GM12878 (cell line): ENCODE results near the gene FKBP15. TPM values are rescaled to one million over a fixed set of nuclear protein-coding genes. Genes with fewer than 3 reads are reported as not detected.
"Not testable (repeated sequence)": the region's sequence is repeated elsewhere in the genome, so short reads cannot be mapped to it uniquely, and the experiment has no call there.

Source experiments
- ATAC-seq: fragments of 200-7000 bp; cut with Tn5 transposase; 3 replicates; pipeline ENCODE4 v1.9.1; 2020; ENCODE audit warnings: mild to moderate bottlenecking, moderate library complexity
- BruUV-seq: library from RNA; stranded (reverse); fragments of 400-500 nt; replicated peaks from 2 replicates; lab custom pipeline; 2021; lab: Mats Ljungman, UMichigan
- CTCF ChIA-PET: fragments of 300-600 bp; sonication (Branson Sonifier 250); formaldehyde crosslinking; extraction: SDS; loops from one replicate; lab custom pipeline; 2021; ENCODE audit warnings: inconsistent platforms; lab: Yijun Ruan, JAX
- POLR2A ChIA-PET: fragments of 350-600 bp; formaldehyde crosslinking; extraction: SDS; loops from one replicate; lab custom pipeline; 2021; ENCODE audit warnings: inconsistent platforms; lab: Charles Lee
- RAD21 ChIA-PET: fragments of 300-600 bp; sonication (Branson Sonifier 250); formaldehyde crosslinking; loops from one replicate; lab custom pipeline; 2023; ENCODE audit warnings: antibody characterized with exemption; ENCODE audit not compliant: unreplicated experiment; lab: Charles Lee
- SMC1A ChIA-PET: fragments of 300-600 bp; sonication (Branson Sonifier 250); formaldehyde crosslinking; loops from one replicate; lab custom pipeline; 2023; ENCODE audit not compliant: unreplicated experiment, uncharacterized antibody; lab: Charles Lee
- DNase-seq: peaks from one replicate; pipeline ENCODE4 v3.0.0-alpha.2; 2011; ENCODE audit warnings: low read depth, low spot score
- FAIRE-seq: peaks from 3 replicates; lab custom pipeline; 2011; peaks lifted over from hg19 to GRCh38; lab: Jason Lieb, UNC
- H2AFZ ChIP-seq: 2 replicates; pipeline ENCODE4 v1.6.0; 2011; ENCODE audit warnings: low read depth, low read length, control low read depth; ENCODE audit not compliant: control insufficient read depth
- H3K27ac ChIP-seq: 2 replicates; pipeline ENCODE4 v1.5.1; 2011; ENCODE audit warnings: control low read depth; ENCODE audit not compliant: control insufficient read depth, insufficient read depth
- H3K27me3 ChIP-seq, 2 experiments: replicated peaks in 1 of 2; 2 replicates each; pipeline versions ENCODE4 v1.6.0 to v1.6.1; 2011; ENCODE audit warnings: low read length in 1 of 2; ENCODE audit not compliant: control insufficient read depth in 2 of 2, insufficient read depth in 2 of 2
- H3K36me3 ChIP-seq, 2 experiments: 2 replicates each; pipeline ENCODE4 v1.5.1; 2011; ENCODE audit warnings: low read length in 1 of 2; ENCODE audit not compliant: control insufficient read depth in 2 of 2, insufficient read depth in 2 of 2
- H3K4me1 ChIP-seq: 2 replicates; pipeline ENCODE4 v1.6.1; 2011; ENCODE audit warnings: mild to moderate bottlenecking, low read length, moderate library complexity, mixed read lengths; ENCODE audit not compliant: control insufficient read depth, insufficient read depth
- H3K4me2 ChIP-seq: 2 replicates; pipeline ENCODE4 v1.6.0; 2011; ENCODE audit warnings: control low read depth; ENCODE audit not compliant: control insufficient read depth, insufficient read depth
- H3K4me3 ChIP-seq: fragments of 200-600 bp; sonication (generic); 2 replicates; pipeline ENCODE4 v1.5.1; 2016
- H3K79me2 ChIP-seq: 2 replicates; pipeline ENCODE4 v1.6.0; 2011; ENCODE audit warnings: low read length; ENCODE audit not compliant: control insufficient read depth, insufficient read depth
- H3K9ac ChIP-seq: 2 replicates; pipeline ENCODE4 v1.8.0; 2011; ENCODE audit warnings: low read length, control low read depth, mixed read lengths; ENCODE audit not compliant: control insufficient read depth, insufficient read depth
- H3K9me3 ChIP-seq: replicated peaks from 3 replicates; pipeline ENCODE4 v1.5.1; 2011; ENCODE audit warnings: mild to moderate bottlenecking, low read length; ENCODE audit not compliant: control insufficient read depth, insufficient read depth
- H4K20me1 ChIP-seq: 2 replicates; pipeline ENCODE4 v1.6.0; 2011; ENCODE audit not compliant: control insufficient read depth, insufficient read depth
- BRCA1 ChIP-seq: IDR thresholded peaks from 2 replicates; pipeline ENCODE4 v1.6.1; 2011; ENCODE audit warnings: low read depth, low read length, improper control_type of control experiment
- CHD2 ChIP-seq: IDR thresholded peaks from 2 replicates; pipeline ENCODE4 v1.6.1; 2011; ENCODE audit warnings: low read depth, low read length, improper control_type of control experiment, borderline replicate concordance
- CREM ChIP-seq: IDR thresholded peaks from 2 replicates; pipeline ENCODE4 v1.6.1; 2014; ENCODE audit warnings: antibody characterized with exemption, low read depth
- EGR1 ChIP-seq, 2 experiments: IDR thresholded peaks; 1 replicate in 1 of 2; 2 replicates in 1 of 2; pipeline ENCODE4 v1.6.1; 2011 to 2012; ENCODE audit warnings: low read depth in 2 of 2, low read length in 2 of 2, borderline replicate concordance in 1 of 2, mild to moderate bottlenecking in 1 of 2, moderate library complexity in 1 of 2
- FOXK2 ChIP-seq: fragments of 450-650 bp; IDR thresholded peaks from 2 replicates; pipeline ENCODE4 v1.6.1; 2017; ENCODE audit warnings: mild to moderate bottlenecking, moderate library complexity
- HCFC1 ChIP-seq: fragments of 150-350 bp; IDR thresholded peaks from 2 replicates; pipeline ENCODE4 v1.6.1; 2014; ENCODE audit warnings: low read length
- NKRF ChIP-seq: fragments of 450-650 bp; conservative IDR thresholded peaks from 2 replicates; pipeline ENCODE4 v1.6.1; 2017; ENCODE audit warnings: mild to moderate bottlenecking, moderate library complexity
- SKIL ChIP-seq: fragments of 450-650 bp; IDR thresholded peaks from 2 replicates; pipeline ENCODE4 v1.6.1; 2017; ENCODE audit warnings: mild to moderate bottlenecking, low read depth, inconsistent platforms; ENCODE audit not compliant: poor library complexity, severe bottlenecking
- STAT1 ChIP-seq: fragments of 450-650 bp; conservative IDR thresholded peaks from 2 replicates; pipeline ENCODE4 v1.6.1; 2014; ENCODE audit warnings: antibody characterized with exemption, mild to moderate bottlenecking
- TCF7 ChIP-seq: IDR thresholded peaks from 2 replicates; pipeline ENCODE4 v1.6.1; 2014; ENCODE audit warnings: antibody characterized with exemption, borderline replicate concordance
- ZNF274 ChIP-seq: IDR thresholded peaks from one replicate; pipeline ENCODE4 v1.8.0; 2011; ENCODE audit not compliant: insufficient read length, insufficient read depth
- WGBS: methylation state at CpG from one replicate; pipeline ENCODE4 v1.1.6; 2016; ENCODE audit warnings: low lambda C conversion rate; ENCODE audit not compliant: insufficient replicate concordance, insufficient coverage; ENCODE audit errors: missing lambda C conversion rate; 5-methylcytosine and 5-hydroxymethylcytosine counted together
- in situ Hi-C: fragments of 300-500 bp; cut with MboI; formaldehyde crosslinking; loops from 9 replicates; pipeline ENCODE4 v1.14.3; 2018; ENCODE audit warnings: mixed read lengths
- intact Hi-C: fragments of 100-400 bp; cut with micrococcal nuclease; formaldehyde crosslinking; loops from one replicate; pipeline ENCODE4 v1.14.2; 2022; ENCODE audit not compliant: unreplicated experiment
- polyA plus RNA-seq, 11 experiments: library from polyadenylated mRNA; depleted of rRNA in 4 of 11; unstranded in 6 of 11; stranded (reverse) in 5 of 11; fragments of >200 nt; fragmentation: Nextera tagmentation in 4 of 11; fragmentation: Illumina TruSeq in 1 of 11; extraction: Ambion mirVana in 4 of 11; extraction: Trizol in 1 of 11; gene quantifications; 1 replicate in 1 of 11; 2 replicates in 10 of 11; pipeline versions ENCODE4 v1.2.1 to v1.2.3, GENCODE V29; 2011 to 2016; ENCODE audit warnings: inconsistent platforms in 2 of 11, missing spikeins in 2 of 11, low read depth in 1 of 11
- total RNA-seq, 4 experiments: library from RNA; depleted of rRNA in 3 of 4; stranded (reverse); fragments of >200 nt in 3 of 4; fragmentation: Illumina TruSeq in 1 of 4; extraction: Trizol in 1 of 4; gene quantifications; 2 replicates each; pipeline versions ENCODE4 v1.2.1 to v1.2.3, GENCODE V29; 2013 to 2021
- TF ChIP-seq, protein P1 (sequence below): fragments of 450-650 bp; IDR thresholded peaks from 2 replicates; pipeline ENCODE4 v1.6.1; 2016; ENCODE audit warnings: mild to moderate bottlenecking
- TF ChIP-seq, protein P2 (sequence below): fragments of 450-650 bp; IDR thresholded peaks from 2 replicates; pipeline ENCODE4 v1.6.1; 2016; ENCODE audit warnings: mild to moderate bottlenecking

FKBP15 gene
- total and polyA plus RNA-seq, 10 of the 15 experiments (the other 5 are each of a cell fraction or from before 2014, with no cell fraction given): 5.0 to 53.4 (median 21.2) TPM

DNA sequence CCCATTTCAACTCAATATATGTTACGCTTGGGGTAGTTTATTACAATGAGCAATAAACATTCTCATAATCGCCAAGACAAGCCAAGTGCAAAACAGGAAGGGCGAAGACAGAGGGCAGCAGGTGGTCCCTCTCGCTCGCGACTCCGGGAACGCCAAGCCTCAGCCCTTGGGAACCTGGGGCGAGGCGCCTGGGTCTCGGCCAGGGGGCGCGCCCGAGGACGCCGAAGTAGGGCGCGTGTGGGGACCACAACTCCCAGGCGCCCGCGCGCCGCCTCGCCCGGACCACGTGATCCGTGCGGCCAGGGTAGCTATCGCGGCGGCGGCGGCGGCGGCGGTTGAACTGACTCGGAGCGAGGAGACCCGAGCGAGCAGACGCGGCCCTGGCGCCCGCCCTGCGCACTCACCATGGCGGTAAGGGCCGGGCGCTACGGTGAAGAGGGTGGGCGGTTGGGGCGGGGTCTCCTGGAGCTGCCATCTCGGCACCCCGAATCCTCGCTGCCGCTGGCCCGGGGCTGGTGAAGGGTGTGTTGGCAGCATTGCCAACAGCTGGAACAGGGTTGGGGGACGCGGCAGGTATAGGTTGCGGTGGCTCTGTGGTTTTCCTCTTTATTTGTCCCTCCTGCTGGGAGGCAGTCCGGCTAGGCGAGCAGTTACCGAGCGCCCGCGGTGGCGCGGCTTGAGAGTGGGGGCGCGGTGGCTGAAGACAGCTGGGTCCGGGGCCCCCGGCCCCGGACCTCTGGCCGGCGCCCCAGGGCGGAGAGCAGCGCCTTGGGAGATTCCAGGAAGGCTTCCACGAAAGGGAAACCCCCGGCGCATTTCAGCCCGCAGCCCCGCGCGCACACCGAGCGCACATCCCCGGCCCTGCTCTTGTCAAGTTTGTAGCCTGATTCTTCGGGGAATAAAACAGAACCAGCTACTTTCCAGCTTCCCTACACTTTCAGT lies 70.1 kb downstream of the FKBP15 start, which contains the start of gene SLC31A2 (continued):
- no peak for TF ChIP-seq SKIL
- TF ChIP-seq BRCA1: no peak
- TF ChIP-seq HCFC1: peak; percentile 89
- peak; percentile 43; the same call in 1 of the 2 replicates for TF ChIP-seq CREM
- TF ChIP-seq CHD2: 0 out of 2 replicates have a peak, but pooled peaks have one; percentile 47
- no peak for TF ChIP-seq FOXK2
- TF ChIP-seq STAT1: no peak
- TF ChIP-seq, protein P1, sequence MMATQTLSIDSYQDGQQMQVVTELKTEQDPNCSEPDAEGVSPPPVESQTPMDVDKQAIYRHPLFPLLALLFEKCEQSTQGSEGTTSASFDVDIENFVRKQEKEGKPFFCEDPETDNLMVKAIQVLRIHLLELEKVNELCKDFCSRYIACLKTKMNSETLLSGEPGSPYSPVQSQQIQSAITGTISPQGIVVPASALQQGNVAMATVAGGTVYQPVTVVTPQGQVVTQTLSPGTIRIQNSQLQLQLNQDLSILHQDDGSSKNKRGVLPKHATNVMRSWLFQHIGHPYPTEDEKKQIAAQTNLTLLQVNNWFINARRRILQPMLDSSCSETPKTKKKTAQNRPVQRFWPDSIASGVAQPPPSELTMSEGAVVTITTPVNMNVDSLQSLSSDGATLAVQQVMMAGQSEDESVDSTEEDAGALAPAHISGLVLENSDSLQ: no peak
- TF ChIP-seq, protein P2, sequence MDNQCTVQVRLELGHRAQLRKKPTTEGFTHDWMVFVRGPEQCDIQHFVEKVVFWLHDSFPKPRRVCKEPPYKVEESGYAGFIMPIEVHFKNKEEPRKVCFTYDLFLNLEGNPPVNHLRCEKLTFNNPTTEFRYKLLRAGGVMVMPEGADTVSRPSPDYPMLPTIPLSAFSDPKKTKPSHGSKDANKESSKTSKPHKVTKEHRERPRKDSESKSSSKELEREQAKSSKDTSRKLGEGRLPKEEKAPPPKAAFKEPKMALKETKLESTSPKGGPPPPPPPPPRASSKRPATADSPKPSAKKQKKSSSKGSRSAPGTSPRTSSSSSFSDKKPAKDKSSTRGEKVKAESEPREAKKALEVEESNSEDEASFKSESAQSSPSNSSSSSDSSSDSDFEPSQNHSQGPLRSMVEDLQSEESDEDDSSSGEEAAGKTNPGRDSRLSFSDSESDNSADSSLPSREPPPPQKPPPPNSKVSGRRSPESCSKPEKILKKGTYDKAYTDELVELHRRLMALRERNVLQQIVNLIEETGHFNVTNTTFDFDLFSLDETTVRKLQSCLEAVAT: no peak
- TF ChIP-seq EGR1 (IDR thresholded peaks at IDR 0.05; ENCODE audit: borderline replicate concordance in 1 of 2, low read depth in 2 of 2, low read length in 2 of 2): no peak
- peak; percentile 55 for TF ChIP-seq NKRF
- no peak for TF ChIP-seq TCF7
- no peak for TF ChIP-seq ZNF274

GRCh38 chr9:113149561-113149960 lies 71.5 kb downstream of the FKBP15 start:
- DNase-seq, POLR2A ChIA-PET, H3K4me1 ChIP-seq, in situ Hi-C loops, H3K36me3 ChIP-seq, intact Hi-C loops, H3K4me2 ChIP-seq, FAIRE-seq, BruUV-seq, H3K4me3 ChIP-seq, H3K27ac ChIP-seq, H3K79me2 ChIP-seq, H4K20me1 ChIP-seq, SMC1A ChIA-PET, H3K9me3 ChIP-seq, H2AFZ ChIP-seq, ATAC-seq, H3K27me3 ChIP-seq, H3K9ac ChIP-seq: not testable (repeated sequence)
- RAD21 ChIA-PET: interaction anchor here (0.6 kb wide), 1 partner anchor 126 kb away, joined by 3 read pairs; the partner anchor contains the start of genes CDC26 and PRPF4
- 74% methylated on average over 10 of the region's 10 CpGs for WGBS
- CTCF ChIA-PET: interaction anchor here (0.9 to 3.6 kb wide), 4 partner anchors 13 to 769 kb away, joined by 3 to 16 read pairs (median 4); partner anchors contain the start of genes CDC26, HSDL2 and PRPF4
